Mesenchymal stem cell (in vitro differentiated cells and primary cell): ENCODE data around the gene TADA3.
A peak's percentile ranks its signal among the peaks of the same experiment; 100 is the strongest.

Source experiments
- DNase-seq: peaks from one replicate; pipeline ENCODE4 v3.0.0-alpha.2; 2013
- H2AFZ ChIP-seq: one replicate; pipeline ENCODE4 v1.6.1; 2013; ENCODE audit warnings: low read depth, mild to moderate bottlenecking, control low read depth, inconsistent platforms, low read length, moderate library complexity
- H2AK5ac ChIP-seq: 2 replicates; pipeline ENCODE4 v1.6.1; 2013; ENCODE audit warnings: low read length, moderate library complexity, mild to moderate bottlenecking, inconsistent platforms; ENCODE audit not compliant: severe bottlenecking
- H2BK120ac ChIP-seq: one replicate; pipeline ENCODE4 v1.6.1; 2013; ENCODE audit warnings: low read depth, mild to moderate bottlenecking, inconsistent platforms, low read length, moderate library complexity
- H2BK12ac ChIP-seq, 2 experiments: one replicate each; pipeline ENCODE4 v1.6.1; 2013; ENCODE audit warnings: inconsistent platforms in 2 of 2, low read length in 2 of 2, mild to moderate bottlenecking in 2 of 2, moderate library complexity in 2 of 2, control low read depth in 1 of 2
- H2BK15ac ChIP-seq: one replicate; pipeline ENCODE4 v1.6.1; 2013; ENCODE audit warnings: mild to moderate bottlenecking, low read depth, inconsistent platforms; ENCODE audit not compliant: poor library complexity, severe bottlenecking
- H2BK5ac ChIP-seq: 2 replicates; pipeline ENCODE4 v1.6.1; 2013; ENCODE audit warnings: low read depth, mild to moderate bottlenecking, low read length, control low read depth, inconsistent platforms; ENCODE audit not compliant: poor library complexity, severe bottlenecking
- H3K14ac ChIP-seq, 2 experiments: one replicate each; pipeline ENCODE4 v1.6.1; 2013; ENCODE audit warnings: inconsistent platforms in 2 of 2, low read length in 2 of 2, control low read depth in 1 of 2, mild to moderate bottlenecking in 1 of 2, moderate library complexity in 1 of 2
- H3K18ac ChIP-seq, 2 experiments: one replicate each; pipeline ENCODE4 v1.6.1; 2013; ENCODE audit warnings: inconsistent platforms in 2 of 2, low read length in 2 of 2, control low read depth in 1 of 2, low read depth in 1 of 2, mild to moderate bottlenecking in 1 of 2
- H3K23ac ChIP-seq, 2 experiments: one replicate each; pipeline ENCODE4 v1.6.1; 2013; ENCODE audit warnings: inconsistent platforms in 2 of 2, low read length in 2 of 2, mild to moderate bottlenecking in 2 of 2, moderate library complexity in 2 of 2, control low read depth in 1 of 2
- H3K27ac ChIP-seq: 2 replicates; pipeline ENCODE4 v1.5.1; 2013; ENCODE audit warnings: mild to moderate bottlenecking, moderate library complexity, low read length, control low read depth, inconsistent platforms; ENCODE audit not compliant: poor library complexity, severe bottlenecking
- H3K27me3 ChIP-seq, 2 experiments: 2 replicates each; pipeline versions ENCODE4 v1.6.1 to v1.7.0; 2013; ENCODE audit warnings: low read length in 2 of 2, mild to moderate bottlenecking in 2 of 2, moderate library complexity in 2 of 2, control low read depth in 1 of 2, inconsistent platforms in 1 of 2; ENCODE audit not compliant: control insufficient read depth in 1 of 2, insufficient read depth in 1 of 2
- H3K36me3 ChIP-seq, 2 experiments: 2 replicates each; pipeline versions ENCODE4 v1.6.1 to v1.7.0; 2013; ENCODE audit warnings: low read length in 2 of 2, control low read depth in 1 of 2, inconsistent platforms in 1 of 2, low read depth in 1 of 2, mild to moderate bottlenecking in 1 of 2; ENCODE audit not compliant: insufficient read depth in 2 of 2, control insufficient read depth in 1 of 2
- H3K4ac ChIP-seq, 2 experiments: one replicate each; pipeline ENCODE4 v1.6.1; 2013; ENCODE audit warnings: inconsistent platforms in 2 of 2, low read length in 2 of 2, mild to moderate bottlenecking in 2 of 2, moderate library complexity in 2 of 2, control low read depth in 1 of 2, low read depth in 1 of 2
- H3K4me1 ChIP-seq: 2 replicates; pipeline ENCODE4 v1.6.1; 2013; ENCODE audit warnings: low read depth, low read length, control low read depth; ENCODE audit not compliant: control insufficient read depth, insufficient read depth
- H3K4me2 ChIP-seq: 2 replicates; pipeline ENCODE4 v1.6.1; 2013; ENCODE audit warnings: low read length, mild to moderate bottlenecking, inconsistent platforms; ENCODE audit not compliant: poor library complexity, severe bottlenecking
- H3K4me3 ChIP-seq, 2 experiments: 2 replicates each; pipeline versions ENCODE4 v1.5.1 to v1.7.0; 2013; ENCODE audit warnings: low read length in 2 of 2, mild to moderate bottlenecking in 2 of 2, control low read depth in 1 of 2, low read depth in 1 of 2; ENCODE audit not compliant: insufficient read depth in 1 of 2
- H3K79me1 ChIP-seq: replicated peaks from 2 replicates; pipeline ENCODE4 v1.6.1; 2013; ENCODE audit warnings: mild to moderate bottlenecking, control low read depth, low read length, inconsistent platforms; ENCODE audit not compliant: poor library complexity, severe bottlenecking
- H3K9ac ChIP-seq: 2 replicates; pipeline ENCODE4 v1.7.0; 2013; ENCODE audit warnings: mild to moderate bottlenecking, low read length, moderate library complexity
- H3K9me3 ChIP-seq: 2 replicates; pipeline ENCODE4 v1.7.0; 2013; ENCODE audit warnings: mild to moderate bottlenecking, low read length; ENCODE audit not compliant: control insufficient read depth
- H4K8ac ChIP-seq: one replicate; pipeline ENCODE4 v1.6.1; 2013; ENCODE audit warnings: inconsistent platforms, mild to moderate bottlenecking, low read length, moderate library complexity
- H4K91ac ChIP-seq: one replicate; pipeline ENCODE4 v1.6.1; 2013; ENCODE audit warnings: mild to moderate bottlenecking, low read length, inconsistent platforms
- WGBS: methylation state at CpG from one replicate; pipeline ENCODE4 v1.1.7; 2013; ENCODE audit warnings: mixed read lengths; 5-methylcytosine and 5-hydroxymethylcytosine counted together

The TADA3 gene

DNA sequence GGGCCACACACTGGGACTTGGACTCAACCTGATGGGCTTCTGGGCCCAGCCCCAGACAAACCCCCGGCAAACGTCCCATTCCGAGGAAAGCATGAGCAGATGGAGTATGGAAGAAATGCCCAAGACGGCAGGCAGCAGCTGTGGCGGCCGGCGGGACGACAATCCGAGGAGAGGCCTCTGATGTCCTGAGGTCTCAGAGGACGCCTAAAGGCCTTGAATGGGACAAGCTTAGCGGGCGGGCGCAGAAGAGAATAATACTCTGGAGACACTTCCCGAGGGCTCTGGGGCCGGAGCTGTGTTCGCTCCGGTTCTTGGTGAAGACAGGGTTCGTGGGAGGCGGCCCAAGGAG, 43.0 kb downstream of the TADA3 start:
- Histone ChIP-seq H3K4me2 (peak overlapping the region; percentile 69), H4K91ac (peak overlapping the region; percentile 36), H3K9me3 (no peaks in the 10 kb centered on the region), H3K36me3 (peaks cover 52 to 69% of the 10 kb centered on the region in 2 experiments), H2BK120ac (peak overlapping the region; percentile 45), H3K4me3 (peak overlapping the region; percentile 56 to 100), H3K9ac (peak overlapping the region; percentile 93), H3K18ac (peak overlapping the region; percentile 80 to 93), H3K4ac (peak overlapping the region; percentile 82 to 88), H3K14ac (peak overlapping the region in 1 of 2 experiments; percentile 88), H2BK15ac (peak overlapping the region; percentile 60), H3K23ac (peak overlapping the region in 1 of 2 experiments; percentile 77), H4K8ac (peak overlapping the region; percentile 85), H2BK12ac (peak overlapping the region; percentile 64 to 67), H3K4me1 (peaks cover 26% of the 10 kb centered on the region), H2AK5ac (peak overlapping the region; percentile 12), H3K79me1 (peaks cover 33% of the 10 kb centered on the region), H2AFZ (peak overlapping the region; percentile 51), H3K27me3 (no peaks in the 10 kb centered on the region), H2BK5ac (peak overlapping the region; percentile 68), H3K27ac (peak overlapping the region; percentile 97)
- WGBS = 10% methylated on average over 19 of the region's 19 CpGs
- no peak for DNase-seq

DNA sequence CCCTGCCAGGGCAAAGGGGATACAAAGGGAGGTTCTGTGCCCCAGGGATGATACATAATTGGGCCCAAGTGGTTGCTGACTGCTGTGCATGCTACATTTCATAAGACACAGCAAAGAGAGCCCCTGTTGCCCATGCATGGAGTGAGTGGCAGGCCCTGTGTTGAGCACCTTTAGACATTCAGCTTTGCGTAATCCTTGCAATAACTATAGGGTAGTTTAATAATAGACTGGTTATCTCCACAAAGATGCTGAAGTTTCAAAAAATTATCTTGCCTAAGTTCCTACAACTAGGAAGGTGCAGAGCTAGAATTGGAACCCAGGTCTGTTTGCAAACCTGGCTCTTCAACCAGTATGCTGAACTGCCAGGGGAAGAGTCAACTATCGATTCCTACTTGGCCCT, 44.2 kb downstream of the TADA3 start:
- H3K4me2 ChIP-seq = no peak overlapping the region

DNA sequence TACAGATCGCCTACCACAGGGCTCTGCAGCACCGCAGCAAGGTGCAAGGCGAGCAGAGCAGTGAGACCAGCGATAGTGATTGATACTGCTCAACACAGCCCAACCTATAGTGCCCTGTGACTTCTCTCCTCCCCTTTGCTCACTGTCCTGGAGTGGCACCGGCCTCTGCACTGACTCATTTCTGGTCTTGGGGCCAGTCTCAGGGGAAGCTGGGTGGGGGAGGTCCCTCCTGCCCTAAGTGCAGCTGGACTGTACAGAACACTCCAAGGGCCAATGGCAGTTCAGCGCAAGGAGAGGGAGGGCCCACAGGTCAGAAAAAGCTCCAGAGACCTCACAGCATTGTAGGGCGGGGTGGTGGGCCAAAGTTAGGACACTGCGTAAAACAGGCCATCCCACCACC, 45.0 kb downstream of the TADA3 start:
- peak overlapping the region; percentile 83 for H4K91ac ChIP-seq
- no peak overlapping the region for H3K14ac ChIP-seq
- 59% methylated on average over 3 of the region's 8 CpGs for WGBS
- H3K4me1 ChIP-seq = peaks cover 26% of the 10 kb centered on the region
- DNase-seq = peak; percentile 85
- H3K9me3 ChIP-seq = no peaks in the 10 kb centered on the region
- peak overlapping the region; percentile 23 to 81 for H3K18ac ChIP-seq
- H3K79me1 ChIP-seq = peaks cover 38% of the 10 kb centered on the region
- H2BK12ac ChIP-seq = peak overlapping the region in 1 of 2 experiments; percentile 63
- H4K8ac ChIP-seq = peak overlapping the region; percentile 70
- no peak overlapping the region for H3K4me2 ChIP-seq
- H3K4ac ChIP-seq = peak overlapping the region in 1 of 2 experiments; percentile 49
- peak overlapping the region; percentile 35 for H2BK120ac ChIP-seq
- peak overlapping the region in 1 of 2 experiments; percentile 42 for H3K4me3 ChIP-seq
- no peak overlapping the region for H2AFZ ChIP-seq
- H2BK15ac ChIP-seq = peak overlapping the region; percentile 50
- H3K36me3 ChIP-seq = peaks cover 65 to 76% of the 10 kb centered on the region in 2 experiments
- H3K27ac ChIP-seq = peak overlapping the region; percentile 1
- peak overlapping the region in 1 of 2 experiments; percentile 16 for H3K23ac ChIP-seq
- no peak overlapping the region for H2BK5ac ChIP-seq
- H3K27me3 ChIP-seq = no peaks in the 10 kb centered on the region
- H2AK5ac ChIP-seq = no peak overlapping the region
- no peak overlapping the region for H3K9ac ChIP-seq

More for the DNA sequence above, 44.2 kb downstream of the TADA3 start:
- H4K8ac ChIP-seq = no peak overlapping the region
- no peaks in the 10 kb centered on the region for H3K27me3 ChIP-seq
- H2AK5ac ChIP-seq = no peak overlapping the region
- H3K4me3 ChIP-seq = peak overlapping the region in 1 of 2 experiments; percentile 9
- H2BK5ac ChIP-seq = no peak overlapping the region
- no peak overlapping the region for H3K14ac ChIP-seq
- peak overlapping the region; percentile 12 for H4K91ac ChIP-seq
- no peak for DNase-seq
- peaks cover 35% of the 10 kb centered on the region for H3K79me1 ChIP-seq
- H3K9ac ChIP-seq = no peak overlapping the region
- H3K27ac ChIP-seq = no peak overlapping the region
- no peak overlapping the region for H3K18ac ChIP-seq
- peaks cover 64 to 76% of the 10 kb centered on the region in 2 experiments for H3K36me3 ChIP-seq
- no peak overlapping the region for H2BK12ac ChIP-seq
- H2BK120ac ChIP-seq = no peak overlapping the region
- 100% methylated on average over 2 of the region's 2 CpGs for WGBS
- no peak overlapping the region for H3K4ac ChIP-seq
- no peak overlapping the region for H2AFZ ChIP-seq
- H3K23ac ChIP-seq = peak overlapping the region in 1 of 2 experiments; percentile 29
- no peaks in the 10 kb centered on the region for H3K9me3 ChIP-seq
- peaks cover 26% of the 10 kb centered on the region for H3K4me1 ChIP-seq
- no peak overlapping the region for H2BK15ac ChIP-seq

DNA sequence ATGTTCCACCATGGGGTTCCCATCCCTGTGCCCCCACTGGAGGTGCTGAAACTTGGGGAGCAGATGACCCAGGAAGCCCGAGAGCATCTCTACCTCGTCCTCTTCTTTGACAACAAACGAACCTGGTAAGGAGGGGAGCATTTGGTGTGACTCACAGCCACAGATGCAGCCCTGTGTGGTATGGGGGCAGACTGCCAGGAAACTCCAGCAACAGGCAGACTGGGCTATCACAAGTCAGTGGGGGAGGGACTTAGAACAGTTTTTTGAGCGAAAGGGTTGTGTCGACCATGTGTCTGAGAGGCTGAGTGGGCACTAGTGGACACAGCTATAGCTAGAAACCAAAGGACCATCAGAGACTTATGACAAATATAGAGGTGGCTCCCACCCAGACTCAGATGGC, 45.9 kb downstream of the TADA3 start:
- H2BK12ac ChIP-seq = peak overlapping the region in 1 of 2 experiments; percentile 34
- peaks cover 68 to 76% of the 10 kb centered on the region in 2 experiments for H3K36me3 ChIP-seq
- H3K4me3 ChIP-seq = no peak overlapping the region
- no peak overlapping the region for H2BK120ac ChIP-seq
- H4K91ac ChIP-seq = no peak overlapping the region
- peaks cover 36% of the 10 kb centered on the region for H3K79me1 ChIP-seq
- H3K27me3 ChIP-seq = no peaks in the 10 kb centered on the region
- no peak overlapping the region for H3K4me2 ChIP-seq
- no peak overlapping the region for H3K18ac ChIP-seq
- no peak overlapping the region for H3K14ac ChIP-seq
- no peak overlapping the region for H3K4ac ChIP-seq
- H2AFZ ChIP-seq = no peak overlapping the region
- H3K9ac ChIP-seq = peak overlapping the region; percentile 32
- DNase-seq = peak; percentile 72
- H2BK5ac ChIP-seq = no peak overlapping the region
- WGBS = 58% methylated on average over 3 of the region's 5 CpGs
- H3K9me3 ChIP-seq = no peaks in the 10 kb centered on the region
- peaks cover 22% of the 10 kb centered on the region for H3K4me1 ChIP-seq
- H4K8ac ChIP-seq = no peak overlapping the region
- no peak overlapping the region for H2AK5ac ChIP-seq
- no peak overlapping the region for H3K23ac ChIP-seq
- no peak overlapping the region for H2BK15ac ChIP-seq
- peak overlapping the region; percentile 26 for H3K27ac ChIP-seq
